ENCODE results near the gene SCN8A.

SCN8A gene

GRCh38 chr12:51700887-51701286 lies 109.9 kb downstream of the SCN8A start:
- Mint-ChIP-seq H3K27ac (no peak overlapping the region), H3K4me1 (no peaks in the 10 kb centered on the region), H3K9me3 (no peaks in the 10 kb centered on the region), H3K4me3 (no peak overlapping the region), H3K36me3 (no peaks in the 10 kb centered on the region)
- DNase-seq (ENCODE audit: low spot score in 2 of 2) (no peak), ATAC-seq (no peak)

DNA sequence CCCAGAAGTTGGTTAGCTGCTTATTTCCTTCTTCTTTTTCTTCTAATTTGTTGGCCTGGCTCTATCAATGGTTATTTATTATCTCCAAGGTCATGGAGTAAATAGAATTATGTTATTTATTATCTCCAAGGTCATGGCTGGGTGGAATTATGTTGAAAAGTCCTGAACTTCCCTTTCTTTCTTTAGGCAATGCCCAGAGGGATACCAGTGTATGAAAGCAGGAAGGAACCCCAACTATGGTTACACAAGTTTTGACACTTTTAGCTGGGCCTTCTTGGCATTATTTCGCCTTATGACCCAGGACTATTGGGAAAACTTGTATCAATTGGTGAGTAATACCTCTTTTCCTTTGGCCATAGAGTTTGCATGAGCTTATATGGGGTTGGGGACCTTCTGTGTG lies 111.6 kb downstream of the SCN8A start:
- Mint-ChIP-seq H3K27ac (no peak overlapping the region), H3K4me1 (no peaks in the 10 kb centered on the region), H3K36me3 (no peaks in the 10 kb centered on the region), H3K4me3 (no peak overlapping the region), H3K9me3 (no peaks in the 10 kb centered on the region)
- no peak for ATAC-seq
- no peak for DNase-seq (ENCODE audit: low spot score in 2 of 2)

GRCh38 chr12:51705450-51705849 lies 114.4 kb downstream of the SCN8A start:
- no peaks in the 10 kb centered on the region for H3K9me3 Mint-ChIP-seq
- no peak for ATAC-seq
- no peak for DNase-seq (ENCODE audit: low spot score in 2 of 2)
- no peaks in the 10 kb centered on the region for H3K36me3 Mint-ChIP-seq
- H3K27ac Mint-ChIP-seq: no peak overlapping the region
- H3K4me1 Mint-ChIP-seq: no peaks in the 10 kb centered on the region
- H3K4me3 Mint-ChIP-seq: no peak overlapping the region

DNA sequence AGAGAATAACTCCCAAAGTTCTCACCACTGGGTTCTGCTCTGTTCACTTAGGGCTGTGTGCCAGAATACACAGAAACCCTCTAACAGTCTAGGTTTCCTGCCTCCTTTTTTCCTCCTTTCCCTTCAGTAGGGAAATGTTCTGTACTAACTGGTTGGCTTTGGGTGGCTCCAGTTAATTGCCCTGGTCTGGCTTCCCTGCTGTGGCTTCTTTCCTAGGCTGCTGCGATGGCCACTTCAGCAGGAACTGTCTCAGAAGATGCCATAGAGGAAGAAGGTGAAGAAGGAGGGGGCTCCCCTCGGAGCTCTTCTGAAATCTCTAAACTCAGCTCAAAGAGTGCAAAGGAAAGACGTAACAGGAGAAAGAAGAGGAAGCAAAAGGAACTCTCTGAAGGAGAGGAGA lies 115.2 kb downstream of the SCN8A start:
- Mint-ChIP-seq H3K9me3 (no peaks in the 10 kb centered on the region), H3K27ac (no peak overlapping the region), H3K36me3 (no peaks in the 10 kb centered on the region), H3K4me3 (no peak overlapping the region), H3K4me1 (no peaks in the 10 kb centered on the region)
- ATAC-seq: no peak
- no peak for DNase-seq (ENCODE audit: low spot score in 2 of 2)

DNA sequence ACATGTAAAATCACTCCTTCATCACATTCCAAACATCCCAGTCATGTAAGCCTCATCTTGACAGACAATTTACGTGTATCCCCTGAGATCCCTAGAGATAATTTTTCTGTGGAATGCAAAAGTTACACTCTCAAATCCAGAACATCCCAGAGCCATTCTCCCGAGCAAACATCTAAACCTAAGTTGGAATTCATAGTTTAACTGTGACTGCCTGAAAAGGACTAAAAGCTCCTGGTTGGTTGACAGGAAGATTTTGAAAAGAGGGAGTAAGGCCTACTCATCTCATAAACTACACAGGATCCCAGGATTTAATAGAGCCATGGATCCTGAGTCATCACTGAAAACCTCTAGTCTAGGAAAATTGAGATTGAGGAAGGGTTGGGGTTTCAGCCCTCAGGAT lies 123.6 kb downstream of the SCN8A start:
- DNase-seq (ENCODE audit: low spot score in 2 of 2) (no peak), ATAC-seq (no peak)
- no peaks in the 10 kb centered on the region for H3K9me3 Mint-ChIP-seq
- no peak overlapping the region for H3K27ac Mint-ChIP-seq
- no peaks in the 10 kb centered on the region for H3K4me1 Mint-ChIP-seq
- no peaks in the 10 kb centered on the region for H3K36me3 Mint-ChIP-seq
- no peak overlapping the region for H3K4me3 Mint-ChIP-seq

DNA sequence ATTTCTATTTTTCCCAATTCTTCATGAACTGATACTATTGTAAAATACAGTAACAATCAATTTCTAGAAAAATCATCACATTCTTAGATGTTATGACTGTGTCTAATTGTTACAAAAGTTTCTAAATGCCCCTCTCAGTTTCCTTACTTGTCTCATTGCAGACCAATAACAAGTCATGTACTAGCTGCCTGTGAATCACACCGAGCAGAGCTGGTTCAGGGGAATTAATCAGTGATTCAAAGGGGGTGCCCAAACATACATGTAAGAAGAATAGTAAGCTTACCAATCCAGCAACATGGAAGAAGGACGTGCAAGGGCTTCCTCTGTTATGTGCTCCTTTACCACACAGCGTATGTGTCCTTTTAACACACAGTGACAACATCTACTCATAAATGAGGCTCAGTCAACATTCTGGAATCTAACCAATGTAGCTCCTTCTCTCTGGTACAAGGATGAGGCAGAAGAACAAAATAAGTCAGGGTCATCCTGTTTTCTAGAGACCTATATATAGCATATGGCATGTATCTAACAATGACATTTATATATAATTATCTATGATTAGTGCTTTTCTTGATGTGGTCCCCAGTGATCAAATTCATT lies 126.4 kb downstream of the SCN8A start:
- Mint-ChIP-seq H3K36me3 (no peaks in the 10 kb centered on the region), H3K9me3 (no peaks in the 10 kb centered on the region), H3K4me3 (no peak overlapping the region), H3K27ac (no peak overlapping the region), H3K4me1 (peaks cover 11% of the 10 kb centered on the region)
- ATAC-seq (peak; percentile 63), DNase-seq (ENCODE audit: low spot score in 2 of 2) (no peak)

DNA sequence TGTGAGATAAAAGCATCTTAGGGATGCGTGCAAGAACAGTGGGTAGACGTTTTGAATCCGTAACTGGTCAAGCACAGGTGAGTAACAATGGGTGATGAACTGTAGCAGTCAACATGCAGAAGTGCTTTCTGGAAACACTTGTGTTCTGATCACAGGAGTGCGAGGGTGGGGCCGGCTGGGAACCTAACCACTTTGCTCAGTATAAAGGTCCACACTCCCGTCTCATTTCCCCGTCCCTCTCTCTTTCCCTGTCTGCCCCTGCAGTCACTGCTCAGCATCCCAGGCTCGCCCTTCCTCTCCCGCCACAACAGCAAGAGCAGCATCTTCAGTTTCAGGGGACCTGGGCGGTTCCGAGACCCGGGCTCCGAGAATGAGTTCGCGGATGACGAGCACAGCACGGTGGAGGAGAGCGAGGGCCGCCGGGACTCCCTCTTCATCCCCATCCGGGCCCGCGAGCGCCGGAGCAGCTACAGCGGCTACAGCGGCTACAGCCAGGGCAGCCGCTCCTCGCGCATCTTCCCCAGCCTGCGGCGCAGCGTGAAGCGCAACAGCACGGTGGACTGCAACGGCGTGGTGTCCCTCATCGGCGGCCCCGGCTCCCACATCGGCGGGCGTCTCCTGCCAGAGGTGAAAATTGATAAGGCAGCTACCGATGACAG lies 130.4 kb downstream of the SCN8A start:
- H3K4me3 Mint-ChIP-seq: peak overlapping the region; percentile 29
- DNase-seq (ENCODE audit: low spot score in 2 of 2): peak; percentile 16 to 65
- H3K4me1 Mint-ChIP-seq: peaks cover 11% of the 10 kb centered on the region
- H3K9me3 Mint-ChIP-seq: no peaks in the 10 kb centered on the region
- no peak overlapping the region for H3K27ac Mint-ChIP-seq
- peak; percentile 93 for ATAC-seq
- no peaks in the 10 kb centered on the region for H3K36me3 Mint-ChIP-seq

DNA sequence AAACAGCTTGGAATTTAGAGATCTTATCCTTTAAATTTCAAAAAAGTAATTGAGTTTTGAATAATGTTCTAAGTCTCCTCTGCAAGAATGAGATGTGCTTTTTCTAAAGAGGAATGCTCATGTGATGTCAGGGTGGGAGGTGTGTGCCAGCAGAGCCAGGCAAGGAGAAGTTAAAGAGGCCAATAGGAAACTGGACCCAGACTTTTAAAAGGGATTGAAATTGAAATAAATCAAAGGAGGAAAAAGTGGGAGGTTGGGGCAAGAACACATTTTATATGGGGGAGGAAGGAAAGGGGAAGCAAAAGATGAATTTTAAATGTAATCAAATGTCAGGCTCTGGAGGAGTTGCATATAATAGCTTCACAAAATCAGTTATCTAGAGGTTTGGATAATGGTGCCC lies 131.4 kb downstream of the SCN8A start:
- ATAC-seq: no peak
- Mint-ChIP-seq H3K4me3 (peak overlapping the region; percentile 29), H3K36me3 (no peaks in the 10 kb centered on the region), H3K9me3 (no peaks in the 10 kb centered on the region), H3K27ac (no peak overlapping the region), H3K4me1 (peaks cover 11% of the 10 kb centered on the region)
- no peak for DNase-seq (ENCODE audit: low spot score in 2 of 2)

GRCh38 chr12:51726161-51726560 lies 135.1 kb downstream of the SCN8A start:
- Mint-ChIP-seq H3K4me3 (no peak overlapping the region), H3K36me3 (no peaks in the 10 kb centered on the region), H3K4me1 (peaks cover 11% of the 10 kb centered on the region), H3K9me3 (no peaks in the 10 kb centered on the region), H3K27ac (no peak overlapping the region)
- DNase-seq (ENCODE audit: low spot score in 2 of 2) (no peak), ATAC-seq (no peak)

GRCh38 chr12:51726931-51727330 lies 135.9 kb downstream of the SCN8A start:
- Mint-ChIP-seq H3K4me3 (no peak overlapping the region), H3K9me3 (no peaks in the 10 kb centered on the region), H3K36me3 (no peaks in the 10 kb centered on the region), H3K27ac (no peak overlapping the region), H3K4me1 (peaks cover 4% of the 10 kb centered on the region)
- ATAC-seq (no peak), DNase-seq (ENCODE audit: low spot score in 2 of 2) (no peak)

- Mint-ChIP-seq H3K36me3 (no peaks in the 10 kb centered on the region), H3K9me3 (peaks cover 6% of the 10 kb centered on the region), H3K4me3 (no peak overlapping the region), H3K27ac (no peak overlapping the region), H3K4me1 (no peaks in the 10 kb centered on the region)
- DNase-seq (ENCODE audit: low spot score in 2 of 2) (no peak), ATAC-seq (no peak)
These were observed 138.3 kb downstream of the SCN8A start for GRCh38 chr12:51729331-51729730.

- ATAC-seq (no peak), DNase-seq (ENCODE audit: low spot score in 2 of 2) (no peak)
- no peaks in the 10 kb centered on the region for H3K4me1 Mint-ChIP-seq
- no peak overlapping the region for H3K27ac Mint-ChIP-seq
- H3K9me3 Mint-ChIP-seq: peaks cover 9% of the 10 kb centered on the region
- no peaks in the 10 kb centered on the region for H3K36me3 Mint-ChIP-seq
- no peak overlapping the region for H3K4me3 Mint-ChIP-seq
These were observed 139.7 kb downstream of the SCN8A start for GRCh38 chr12:51730745-51731144.

DNA sequence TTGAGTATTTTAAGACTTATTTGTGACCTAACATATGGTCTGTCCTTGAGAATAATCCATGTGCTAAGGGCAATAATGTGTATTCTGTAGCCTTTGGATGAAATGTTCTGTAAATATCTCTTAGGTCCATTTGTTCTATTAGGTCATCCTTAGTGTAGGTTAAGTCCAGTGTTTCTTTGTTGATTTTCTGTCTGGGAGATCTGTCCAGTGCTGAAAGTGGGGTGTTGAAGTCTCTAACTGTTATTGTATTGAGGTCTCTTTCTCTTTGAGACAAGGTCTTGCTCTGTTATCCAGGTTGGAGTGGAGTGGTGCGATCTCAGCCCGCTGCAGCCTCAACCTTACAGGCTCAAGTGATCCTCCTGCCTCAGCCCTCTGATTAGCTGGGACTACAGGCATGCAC lies 149.5 kb downstream of the SCN8A start:
- no peaks in the 10 kb centered on the region for H3K4me1 Mint-ChIP-seq
- DNase-seq (ENCODE audit: low spot score in 2 of 2): no peak

GRCh38 chr12:51744235-51744634 lies 153.2 kb downstream of the SCN8A start:
- H3K9me3 Mint-ChIP-seq: peaks cover 12% of the 10 kb centered on the region
- H3K4me1 Mint-ChIP-seq: no peaks in the 10 kb centered on the region
- no peak overlapping the region for H3K27ac Mint-ChIP-seq
- H3K36me3 Mint-ChIP-seq: no peaks in the 10 kb centered on the region
- H3K4me3 Mint-ChIP-seq: no peak overlapping the region
- ATAC-seq: no peak
- DNase-seq (ENCODE audit: low spot score in 2 of 2): no peak

More for the DNA sequence above, 149.5 kb downstream of the SCN8A start:
- Mint-ChIP-seq H3K4me3 (no peak overlapping the region), H3K9me3 (peaks cover 12% of the 10 kb centered on the region), H3K27ac (no peak overlapping the region), H3K36me3 (no peaks in the 10 kb centered on the region)
- ATAC-seq: no peak

- no peak for ATAC-seq
- Mint-ChIP-seq H3K9me3 (peaks cover 12% of the 10 kb centered on the region), H3K4me1 (no peaks in the 10 kb centered on the region), H3K36me3 (no peaks in the 10 kb centered on the region), H3K27ac (no peak overlapping the region), H3K4me3 (no peak overlapping the region)
- no peak for DNase-seq (ENCODE audit: low spot score in 2 of 2)
These were observed 153.9 kb downstream of the SCN8A start for GRCh38 chr12:51744957-51745356.

DNA sequence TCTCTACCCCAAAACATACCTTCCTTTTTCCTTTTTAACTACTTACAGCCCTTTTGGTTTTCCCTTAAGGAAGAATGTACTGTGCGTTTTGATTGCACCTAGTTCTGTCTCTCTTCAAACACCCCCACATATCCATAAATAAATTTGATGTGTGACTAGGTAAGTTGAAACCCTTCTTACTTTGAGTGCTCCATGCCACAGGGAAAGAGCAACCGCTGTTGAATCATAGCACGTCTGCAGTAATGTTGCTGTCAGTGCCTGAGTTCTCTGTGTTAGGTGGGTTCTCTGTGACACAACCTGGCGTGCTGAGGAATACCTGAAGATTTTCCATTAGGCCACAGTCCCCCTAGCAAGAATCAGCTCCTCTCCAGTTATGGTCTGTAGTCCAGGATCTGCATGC lies 155.4 kb downstream of the SCN8A start:
- no peaks in the 10 kb centered on the region for H3K36me3 Mint-ChIP-seq
- H3K4me3 Mint-ChIP-seq: no peak overlapping the region
- ATAC-seq (no peak), DNase-seq (ENCODE audit: low spot score in 2 of 2) (no peak)
- H3K27ac Mint-ChIP-seq: no peak overlapping the region
- H3K4me1 Mint-ChIP-seq: no peaks in the 10 kb centered on the region
- H3K9me3 Mint-ChIP-seq: peaks cover 8% of the 10 kb centered on the region

All from stimulated activated effector memory CD8-positive, alpha-beta T cell treated with anti-CD3 and anti-CD28 coated beads, Interleukin-12 subunit alpha, Interleukin-12 subunit beta, amount 100 ng/mL, for 72 hours (primary cell).